Activated naive CD8-positive, alpha-beta T cell treated with anti-CD3 and anti-CD28 coated beads, Interleukin-2, amount 10 ng/mL, durations not matched to agents 7 days and 5 days (primary cell): ENCODE measurements around the gene YRDC. TPM values are rescaled to one million over a fixed set of nuclear protein-coding genes. Genes with fewer than 3 reads are reported as not detected.

Experiments
- ATAC-seq: fragments of 150-1000 bp; cut with Tn5 transposase; one replicate; pipeline ENCODE4 v1.10.0; 2021; ENCODE audit warnings: low read depth, moderate library complexity
- POLR2A ChIA-PET: fragments of 350-600 bp; sonication (Branson Sonifier 250); formaldehyde crosslinking; loops from one replicate; lab custom pipeline; 2021; ENCODE audit warnings: antibody characterized with exemption; lab: Charles Lee
- DNase-seq: peaks from one replicate; pipeline ENCODE4 v3.0.0; 2021
- H3K27ac Mint-ChIP-seq: one replicate; pipeline ENCODE4 v1.8.0; 2022; ENCODE audit warnings: mild to moderate bottlenecking, mixed read lengths
- H3K27me3 Mint-ChIP-seq: one replicate; pipeline ENCODE4 v1.8.0; 2022; ENCODE audit warnings: mild to moderate bottlenecking, moderate library complexity, mixed read lengths
- H3K36me3 Mint-ChIP-seq: one replicate; pipeline ENCODE4 v1.8.0; 2021; ENCODE audit warnings: mild to moderate bottlenecking, mixed read lengths
- H3K4me1 Mint-ChIP-seq: one replicate; pipeline ENCODE4 v1.8.0; 2021; ENCODE audit warnings: mixed read lengths
- H3K4me3 Mint-ChIP-seq: one replicate; pipeline ENCODE4 v1.8.0; 2022; ENCODE audit warnings: mild to moderate bottlenecking, moderate library complexity, mixed read lengths
- H3K9me3 Mint-ChIP-seq: one replicate; pipeline ENCODE4 v1.8.0; 2021; ENCODE audit warnings: mixed read lengths
- total RNA-seq, 2 experiments: library from RNA; stranded (reverse); gene quantifications; one replicate each; pipeline ENCODE4 v1.2.3, GENCODE V29; 2021

YRDC gene, protein sequence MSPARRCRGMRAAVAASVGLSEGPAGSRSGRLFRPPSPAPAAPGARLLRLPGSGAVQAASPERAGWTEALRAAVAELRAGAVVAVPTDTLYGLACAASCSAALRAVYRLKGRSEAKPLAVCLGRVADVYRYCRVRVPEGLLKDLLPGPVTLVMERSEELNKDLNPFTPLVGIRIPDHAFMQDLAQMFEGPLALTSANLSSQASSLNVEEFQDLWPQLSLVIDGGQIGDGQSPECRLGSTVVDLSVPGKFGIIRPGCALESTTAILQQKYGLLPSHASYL
- total RNA-seq: 10 to 100 TPM; 13.3 to 14.1 TPM

DNA sequence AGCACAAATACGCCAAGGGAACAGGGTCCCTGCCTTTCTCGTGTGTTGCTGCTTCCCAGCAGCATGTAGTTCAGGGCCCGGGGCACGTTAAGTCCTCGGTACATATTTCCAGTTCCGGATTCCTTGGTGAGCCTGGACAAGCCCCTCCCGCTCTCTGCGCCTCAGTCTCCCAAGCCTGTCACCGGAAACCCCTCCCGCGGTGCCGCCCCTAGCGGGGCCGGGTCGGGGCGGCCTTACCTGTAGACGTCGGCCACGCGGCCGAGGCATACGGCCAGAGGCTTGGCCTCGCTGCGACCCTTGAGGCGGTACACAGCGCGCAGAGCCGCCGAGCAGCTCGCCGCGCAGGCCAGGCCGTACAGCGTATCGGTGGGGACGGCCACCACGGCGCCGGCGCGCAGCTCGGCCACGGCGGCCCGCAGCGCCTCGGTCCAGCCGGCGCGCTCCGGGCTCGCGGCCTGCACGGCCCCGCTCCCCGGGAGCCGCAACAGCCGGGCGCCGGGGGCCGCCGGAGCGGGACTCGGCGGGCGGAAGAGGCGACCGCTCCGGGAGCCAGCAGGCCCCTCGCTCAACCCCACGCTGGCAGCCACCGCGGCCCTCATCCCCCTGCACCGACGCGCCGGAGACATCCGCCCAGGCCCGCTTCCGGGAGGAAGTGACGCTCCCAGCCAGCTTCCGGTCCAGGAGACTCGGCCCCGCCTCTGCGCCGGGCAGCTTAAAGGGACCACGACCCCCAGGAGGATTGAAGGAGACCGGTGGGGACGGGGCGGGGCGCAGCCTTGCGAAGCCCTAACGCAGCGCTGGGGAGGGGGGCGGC is at the start of gene YRDC, which contains the start of gene C1orf122:
Gene YRDC, minus strand, starts transcription at position 654 of the 814 bp plus-strand sequence. Its CDS starts 28 bp downstream, at position 626.
Gene C1orf122, plus strand, starts transcription at position 236 of the 814 bp plus-strand sequence. CDS start 615 bp downstream, outside the sequence.
- ATAC-seq (peak; percentile 87), DNase-seq (peak; percentile 93)
- H3K9me3 Mint-ChIP-seq: no peaks in the 10 kb centered on the region
- H3K4me1 Mint-ChIP-seq: peaks cover 24% of the 10 kb centered on the region
- H3K27me3 Mint-ChIP-seq: no peaks in the 10 kb centered on the region
- POLR2A ChIA-PET: interaction anchor here (0.6 to 2.8 kb wide), 19 partner anchors 9 to 333 kb away, joined by 3 to 34 read pairs (median 5); partner anchors contain the start of genes CDCA8, GNL2, INPP5B and MTF1
- H3K27ac Mint-ChIP-seq: peak within 1 kb of the TSS; percentile 98
- peaks cover 21% of the 10 kb centered on the region for H3K36me3 Mint-ChIP-seq
- peak within 1 kb of the TSS; percentile 97 for H3K4me3 Mint-ChIP-seq

DNA sequence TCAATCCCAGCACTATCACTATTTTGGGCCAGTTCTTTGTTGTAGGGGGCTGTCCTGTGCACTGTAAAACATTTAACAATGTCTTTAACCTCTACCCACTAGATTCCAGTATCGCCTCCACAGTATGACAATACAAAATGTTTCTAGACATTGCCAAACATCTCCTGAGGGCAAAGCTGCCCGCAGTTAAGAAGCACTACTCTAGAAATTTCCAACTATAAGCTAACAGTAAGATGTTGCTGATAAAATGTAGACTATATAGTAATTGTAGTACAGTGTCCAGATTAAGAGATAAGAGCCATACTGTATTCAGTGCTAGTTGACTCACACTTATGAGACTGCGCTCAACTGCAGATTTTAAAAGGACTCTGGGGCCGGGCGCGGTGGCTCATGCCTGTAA is 46.4 kb upstream of the YRDC start:
- H3K4me3 Mint-ChIP-seq: no peak overlapping the region
- no peak for ATAC-seq
- no peak overlapping the region for H3K27ac Mint-ChIP-seq
- no peak for DNase-seq
- peaks cover 25% of the 10 kb centered on the region for H3K36me3 Mint-ChIP-seq
- no peaks in the 10 kb centered on the region for H3K9me3 Mint-ChIP-seq
- no peaks in the 10 kb centered on the region for H3K27me3 Mint-ChIP-seq
- H3K4me1 Mint-ChIP-seq: peaks cover 29% of the 10 kb centered on the region
- POLR2A ChIA-PET: interaction anchor here (4.3 kb wide), 1 partner anchor 47 kb away, joined by 19 read pairs; the partner anchor contains the start of genes C1orf122 and YRDC

DNA sequence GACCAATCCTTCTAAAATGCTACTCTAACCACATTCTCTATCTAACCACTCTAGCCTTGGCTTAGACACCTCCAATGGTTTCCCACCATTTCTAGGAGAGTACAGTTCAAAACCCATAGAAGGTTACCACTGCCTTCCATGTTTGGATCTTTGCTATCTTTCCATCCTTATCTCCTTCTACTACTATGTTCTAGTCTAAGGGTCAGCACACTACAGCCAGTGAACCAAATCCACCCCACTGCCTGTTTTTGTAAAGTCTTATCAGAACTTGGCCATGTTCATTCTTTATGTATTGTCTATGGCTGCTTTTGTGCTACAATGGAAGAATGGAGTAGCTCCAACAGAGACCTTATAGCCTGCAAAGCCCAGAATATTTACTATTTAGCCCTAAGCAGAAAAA is 45.1 kb upstream of the YRDC start:
- Mint-ChIP-seq H3K9me3 (no peaks in the 10 kb centered on the region), H3K36me3 (peaks cover 26% of the 10 kb centered on the region), H3K4me1 (peaks cover 25% of the 10 kb centered on the region), H3K27ac (peak overlapping the region; percentile 31), H3K4me3 (no peak overlapping the region), H3K27me3 (no peaks in the 10 kb centered on the region)
- POLR2A ChIA-PET: interaction anchor here (4.3 kb wide), 1 partner anchor 46 kb away, joined by 19 read pairs; the partner anchor contains the start of genes C1orf122 and YRDC
- ATAC-seq (no peak), DNase-seq (no peak)

DNA sequence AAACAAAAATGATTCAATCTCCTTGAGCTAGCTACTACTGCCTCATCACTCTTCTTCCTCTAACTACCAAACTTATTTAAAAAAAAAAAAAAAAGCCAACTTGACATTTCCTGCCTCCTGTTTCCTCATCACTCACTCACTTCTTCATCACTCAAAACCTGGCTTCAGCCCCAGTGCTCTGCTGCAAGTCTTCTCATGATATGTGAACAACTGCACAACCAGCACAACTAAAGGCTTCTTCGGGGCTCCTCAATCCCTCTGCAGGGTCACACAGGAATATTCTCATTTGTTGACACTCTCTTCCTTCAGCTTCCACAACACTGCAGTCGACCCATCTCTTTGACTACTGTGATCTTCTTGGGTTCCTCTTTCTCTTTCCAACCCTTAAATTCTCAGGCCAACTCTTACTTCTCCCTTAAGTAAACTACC is 43.8 kb upstream of the YRDC start:
- POLR2A ChIA-PET: interaction anchor here (0.6 to 4.3 kb wide), 4 partner anchors 8 to 376 kb away, joined by 3 to 19 read pairs (median 3); partner anchors contain the start of genes C1orf122, MTF1 and YRDC
- Mint-ChIP-seq H3K4me3 (no peak overlapping the region), H3K27me3 (no peaks in the 10 kb centered on the region), H3K4me1 (peaks cover 22% of the 10 kb centered on the region), H3K9me3 (no peaks in the 10 kb centered on the region), H3K36me3 (peaks cover 26% of the 10 kb centered on the region), H3K27ac (no peak overlapping the region)
- ATAC-seq (peak; percentile 86), DNase-seq (no peak)

DNA sequence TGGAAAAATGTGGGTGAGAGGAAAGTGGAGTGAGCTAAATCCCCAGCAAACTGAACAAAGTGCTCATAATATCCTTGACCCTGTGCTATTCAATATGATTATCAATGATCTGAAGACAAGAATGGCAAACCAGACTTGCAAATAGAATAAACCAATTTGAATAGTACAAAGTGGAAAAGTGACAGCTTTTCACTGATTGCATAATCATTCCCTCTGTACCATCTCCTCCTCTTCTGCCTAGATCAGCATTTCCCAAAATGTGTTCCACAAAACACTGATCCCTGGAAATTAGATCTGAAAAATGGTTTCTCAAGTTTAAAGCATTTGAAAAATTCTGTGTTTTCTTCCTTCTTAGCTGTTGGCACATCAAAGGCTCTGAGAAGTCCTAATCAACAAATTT is 43.3 kb upstream of the YRDC start:
- Mint-ChIP-seq H3K4me3 (no peak overlapping the region), H3K4me1 (peaks cover 24% of the 10 kb centered on the region), H3K27me3 (no peaks in the 10 kb centered on the region), H3K36me3 (peaks cover 27% of the 10 kb centered on the region), H3K9me3 (no peaks in the 10 kb centered on the region), H3K27ac (no peak overlapping the region)
- DNase-seq (no peak), ATAC-seq (peak; percentile 8)
- POLR2A ChIA-PET: interaction anchor here (0.6 to 4.3 kb wide), 5 partner anchors 8 to 376 kb away, joined by 3 to 19 read pairs (median 3); partner anchors contain the start of genes C1orf122, MTF1 and YRDC

DNA sequence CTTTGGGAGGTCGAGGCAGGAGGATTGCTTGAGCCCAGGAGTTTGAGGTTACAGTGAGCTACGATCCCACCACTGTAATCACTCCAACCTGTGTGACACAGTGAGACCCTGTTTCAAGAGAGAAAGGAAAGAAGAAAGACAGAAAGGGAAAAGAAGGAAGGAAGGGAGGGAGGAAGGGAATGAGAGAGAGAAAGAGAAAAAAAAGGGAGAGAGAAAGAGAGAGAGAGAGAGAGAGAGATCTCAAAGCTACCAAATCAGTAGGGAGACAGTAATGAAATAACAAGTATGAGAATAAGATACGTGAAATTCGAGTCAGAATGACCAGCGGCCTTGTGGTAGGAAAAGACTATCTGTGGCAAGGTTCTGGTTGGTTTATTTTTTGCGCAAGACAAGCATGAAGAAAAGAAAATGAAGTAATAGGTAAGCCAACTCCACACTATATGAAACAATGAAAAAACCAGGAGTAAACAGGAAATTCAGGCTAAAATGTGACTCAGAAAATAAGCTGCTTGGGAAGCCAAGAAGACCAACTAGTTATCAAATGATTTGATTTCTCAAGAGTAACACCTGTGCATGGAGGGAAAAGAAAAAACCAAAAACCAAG is 42.4 kb upstream of the YRDC start:
- ATAC-seq (no peak), DNase-seq (no peak)
- peaks cover 29% of the 10 kb centered on the region for H3K4me1 Mint-ChIP-seq
- H3K27me3 Mint-ChIP-seq: no peaks in the 10 kb centered on the region
- H3K36me3 Mint-ChIP-seq: peaks cover 27% of the 10 kb centered on the region
- POLR2A ChIA-PET: interaction anchor here (1.0 to 4.3 kb wide), 2 partner anchors 9 to 43 kb away, joined by 7 to 19 read pairs; partner anchors contain the start of genes C1orf122, MTF1 and YRDC
- no peaks in the 10 kb centered on the region for H3K9me3 Mint-ChIP-seq
- H3K4me3 Mint-ChIP-seq: no peak overlapping the region
- H3K27ac Mint-ChIP-seq: no peak overlapping the region

DNA sequence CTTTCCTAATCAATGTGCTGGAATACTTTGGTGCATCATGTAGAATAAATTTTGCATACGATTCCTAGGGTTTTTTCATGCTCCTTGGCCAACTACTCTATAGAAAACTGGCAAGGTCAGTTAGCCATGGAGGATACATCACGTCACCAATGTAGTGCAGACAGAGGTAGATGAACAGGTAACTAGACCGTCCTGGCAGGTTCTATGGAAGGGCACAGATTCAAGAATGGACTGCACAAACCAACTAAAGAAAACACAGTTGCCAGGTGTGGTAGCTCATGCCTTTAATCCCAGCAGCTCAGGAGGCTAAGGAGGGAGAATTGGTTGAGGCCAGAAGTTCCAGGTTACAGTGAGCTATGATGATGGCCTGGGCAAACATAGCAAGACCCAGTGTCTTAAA is 41.5 kb upstream of the YRDC start:
- POLR2A ChIA-PET: no interaction called here
- H3K27me3 Mint-ChIP-seq: no peaks in the 10 kb centered on the region

DNA sequence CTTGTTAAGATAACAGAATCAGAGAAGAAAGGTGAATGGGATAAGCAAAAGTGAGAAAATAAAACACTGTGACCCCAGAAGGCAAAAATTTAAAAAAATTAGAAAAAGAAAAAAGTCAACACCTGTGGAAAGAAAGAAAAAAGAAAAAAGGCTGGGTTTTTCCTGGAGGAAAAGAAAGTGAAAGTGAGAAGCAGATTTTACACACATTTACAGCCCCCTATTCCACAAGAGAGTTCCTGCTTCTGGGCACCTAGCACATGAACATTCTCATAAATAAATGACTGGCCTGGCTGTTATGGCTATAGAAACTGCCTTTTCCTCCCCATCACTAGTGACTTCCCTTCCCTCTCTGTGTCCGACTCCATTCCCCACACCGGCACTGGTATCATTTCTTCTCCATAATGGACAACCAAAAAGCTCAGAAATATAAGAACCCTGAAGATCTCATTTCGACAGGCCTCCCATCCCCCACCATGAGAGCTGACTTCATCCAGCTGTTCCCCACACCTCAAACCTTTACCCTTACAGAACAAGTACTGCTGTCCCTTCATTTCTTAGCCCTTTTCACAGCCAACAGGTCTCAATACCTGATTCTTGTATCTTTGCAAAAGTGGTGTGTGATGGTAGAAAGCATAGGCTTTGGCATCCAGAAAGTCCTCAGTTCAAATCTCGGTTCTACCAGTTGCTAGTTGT is 38.8 kb upstream of the YRDC start:
- ATAC-seq (no peak), DNase-seq (no peak)
- peaks cover 26% of the 10 kb centered on the region for H3K4me1 Mint-ChIP-seq
- peak overlapping the region; percentile 88 for H3K27ac Mint-ChIP-seq
- H3K9me3 Mint-ChIP-seq: no peaks in the 10 kb centered on the region
- H3K36me3 Mint-ChIP-seq: peaks cover 22% of the 10 kb centered on the region
- POLR2A ChIA-PET: interaction anchor here (0.6 to 1.8 kb wide), 4 partner anchors 13 to 177 kb away, joined by 3 to 16 read pairs (median 3); partner anchors contain the start of genes C1orf122, CDCA8, MTF1 and YRDC
- peak overlapping the region; percentile 87 for H3K4me3 Mint-ChIP-seq
- no peaks in the 10 kb centered on the region for H3K27me3 Mint-ChIP-seq

More for the DNA sequence above, 41.5 kb upstream of the YRDC start:
- H3K4me1 Mint-ChIP-seq: peaks cover 29% of the 10 kb centered on the region
- H3K4me3 Mint-ChIP-seq: no peak overlapping the region
- H3K9me3 Mint-ChIP-seq: no peaks in the 10 kb centered on the region
- H3K36me3 Mint-ChIP-seq: peaks cover 26% of the 10 kb centered on the region
- no peak overlapping the region for H3K27ac Mint-ChIP-seq
- DNase-seq (no peak), ATAC-seq (no peak)

DNA sequence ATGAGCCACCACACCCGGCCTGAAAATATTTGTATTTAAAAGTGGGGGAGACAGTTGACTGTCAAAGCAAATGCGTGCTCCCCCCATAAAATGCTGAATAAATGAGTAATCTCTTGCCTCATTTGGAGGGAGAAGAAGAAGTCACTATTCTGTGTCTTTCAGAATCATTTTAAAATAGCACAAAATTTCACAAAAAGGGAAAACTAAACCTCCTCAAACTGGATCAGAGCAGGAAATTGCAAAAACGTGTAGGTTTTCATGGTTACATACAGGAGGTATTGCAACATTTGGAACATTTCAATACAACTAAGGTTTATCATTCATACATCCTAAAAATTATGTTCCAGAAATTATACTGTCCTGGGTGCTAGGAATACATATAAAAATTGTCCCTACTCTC is 37.8 kb upstream of the YRDC start:
- no peak for ATAC-seq

DNA sequence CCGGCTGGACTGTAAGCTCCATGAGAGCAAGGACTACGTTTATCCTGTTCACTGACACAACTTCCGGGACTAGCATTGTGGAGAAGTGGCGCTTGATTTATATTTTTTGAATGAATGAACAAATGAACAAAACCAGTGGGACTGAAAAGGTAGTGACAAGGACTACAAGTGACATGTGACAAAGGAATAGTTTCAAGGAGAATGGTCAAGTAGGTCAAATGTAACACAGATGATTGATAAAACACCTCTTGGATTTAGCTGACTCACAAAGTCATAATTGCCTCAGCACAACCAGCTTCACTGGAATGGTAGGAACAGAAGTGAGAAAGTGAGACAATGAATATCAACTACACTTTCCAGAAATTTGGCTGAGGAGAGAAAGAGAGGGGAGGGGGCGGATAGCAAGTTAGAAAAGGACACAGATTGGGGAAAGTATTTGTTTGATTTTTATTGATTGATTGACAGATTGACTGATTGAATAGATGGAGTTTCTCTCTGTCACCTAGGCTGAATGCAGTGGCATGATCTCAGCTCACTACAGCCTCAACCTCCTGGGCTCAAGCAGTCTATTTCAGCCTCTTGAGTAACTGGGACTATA is 37.1 kb upstream of the YRDC start:
- H3K27me3 Mint-ChIP-seq: no peaks in the 10 kb centered on the region
- H3K36me3 Mint-ChIP-seq: peaks cover 24% of the 10 kb centered on the region
- ATAC-seq (no peak), DNase-seq (no peak)
- POLR2A ChIA-PET: interaction anchor here (1.0 to 1.2 kb wide), 2 partner anchors 11 to 1366 kb away, joined by 3 read pairs; no protein-coding TSS in a partner anchor
- H3K4me3 Mint-ChIP-seq: no peak overlapping the region
- H3K27ac Mint-ChIP-seq: peak overlapping the region; percentile 53
- no peaks in the 10 kb centered on the region for H3K9me3 Mint-ChIP-seq
- H3K4me1 Mint-ChIP-seq: peaks cover 26% of the 10 kb centered on the region

More for the DNA sequence above, 37.8 kb upstream of the YRDC start:
- H3K27ac Mint-ChIP-seq: peak overlapping the region; percentile 88
- DNase-seq: no peak
- peaks cover 26% of the 10 kb centered on the region for H3K4me1 Mint-ChIP-seq
- POLR2A ChIA-PET: interaction anchor here (0.6 to 1.8 kb wide), 3 partner anchors 11 to 38 kb away, joined by 3 to 16 read pairs (median 4); partner anchors contain the start of gene MTF1
- peak overlapping the region; percentile 87 for H3K4me3 Mint-ChIP-seq
- H3K27me3 Mint-ChIP-seq: no peaks in the 10 kb centered on the region
- no peaks in the 10 kb centered on the region for H3K9me3 Mint-ChIP-seq
- H3K36me3 Mint-ChIP-seq: peaks cover 24% of the 10 kb centered on the region

DNA sequence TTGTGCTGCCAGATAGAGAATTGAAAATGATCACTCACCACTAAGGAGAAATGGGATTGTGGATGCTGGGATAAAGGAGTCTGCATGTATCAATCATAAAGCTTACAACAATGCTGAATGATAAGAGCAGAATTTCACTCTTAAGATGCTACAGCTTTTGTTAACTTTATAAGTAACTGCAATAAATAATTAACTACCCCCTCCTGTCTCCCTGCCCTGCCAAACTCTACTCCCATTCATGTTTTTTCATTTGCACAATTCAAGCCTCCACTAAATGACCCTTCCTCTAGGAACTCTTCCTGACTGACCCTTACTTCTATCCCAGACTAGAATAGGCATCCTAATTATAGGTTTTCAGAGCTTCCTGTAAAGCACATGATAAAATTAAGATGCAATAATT is 36.5 kb upstream of the YRDC start:
- H3K36me3 Mint-ChIP-seq: peaks cover 23% of the 10 kb centered on the region
- POLR2A ChIA-PET: interaction anchor here (1.0 to 1.2 kb wide), 2 partner anchors 12 to 1366 kb away, joined by 3 read pairs; no protein-coding TSS in a partner anchor
- no peak overlapping the region for H3K4me3 Mint-ChIP-seq
- ATAC-seq: no peak
- H3K27ac Mint-ChIP-seq: no peak overlapping the region
- H3K27me3 Mint-ChIP-seq: no peaks in the 10 kb centered on the region
- no peak for DNase-seq
- H3K4me1 Mint-ChIP-seq: peaks cover 26% of the 10 kb centered on the region
- H3K9me3 Mint-ChIP-seq: no peaks in the 10 kb centered on the region

DNA sequence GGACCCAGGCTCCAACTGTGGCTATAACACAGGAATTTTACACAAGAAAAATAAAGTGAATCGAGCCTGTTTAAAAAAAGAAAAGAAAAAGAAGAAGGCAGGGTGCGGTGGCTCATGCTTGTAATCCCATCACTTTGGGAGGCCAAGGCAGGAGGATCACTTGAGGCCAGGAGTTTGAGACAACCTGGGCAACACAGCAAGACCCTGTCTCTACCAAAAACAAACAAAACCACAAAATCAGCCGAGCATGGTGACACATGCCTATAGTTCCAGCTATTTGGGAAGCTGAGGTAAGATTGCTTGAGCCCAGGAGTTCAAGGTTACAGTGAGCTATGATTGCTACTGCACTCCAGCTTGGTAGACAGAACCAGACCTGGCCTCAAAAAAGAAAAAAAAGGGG is 33.6 kb upstream of the YRDC start:
- Mint-ChIP-seq H3K36me3 (peaks cover 20% of the 10 kb centered on the region), H3K4me3 (no peak overlapping the region), H3K9me3 (no peaks in the 10 kb centered on the region), H3K27ac (no peak overlapping the region), H3K4me1 (peaks cover 17% of the 10 kb centered on the region), H3K27me3 (no peaks in the 10 kb centered on the region)
- DNase-seq (no peak), ATAC-seq (no peak)
- POLR2A ChIA-PET: no interaction called here
